SIG-M5 treated with dmso at 0.1 percent for 504 hours (cell line): ENCODE results near the gene SLC9A1.

Experiments
- DNase-seq: peaks from one replicate; lab custom pipeline; 2025; ENCODE audit not compliant: unreplicated experiment; lab: John Stamatoyannopoulos, UW

Gene SLC9A1

GRCh38 chr1:27106561-27107323 is 48.2 kb downstream of the SLC9A1 start:
- DNase-seq: no peak

DNA sequence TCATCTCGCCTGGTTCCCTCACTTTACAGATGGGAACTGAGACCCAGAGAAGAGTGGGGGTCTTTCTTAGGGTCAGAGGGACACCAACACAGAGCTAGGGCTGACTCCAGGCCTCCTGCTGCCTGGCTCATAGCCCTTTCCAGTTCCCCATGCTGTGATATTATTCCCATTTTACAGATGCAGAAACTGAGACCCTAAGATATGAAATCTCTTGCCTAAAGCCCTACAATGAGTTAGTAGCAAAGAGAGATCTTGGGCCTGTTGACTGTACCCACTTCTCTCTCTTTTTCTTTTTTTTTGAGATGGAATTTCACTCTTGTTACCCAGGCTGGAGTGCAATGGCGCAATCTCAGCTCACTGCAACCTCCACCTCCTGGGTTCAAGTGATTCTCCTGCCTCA is 49.9 kb downstream of the SLC9A1 start:
- no peak for DNase-seq

DNA sequence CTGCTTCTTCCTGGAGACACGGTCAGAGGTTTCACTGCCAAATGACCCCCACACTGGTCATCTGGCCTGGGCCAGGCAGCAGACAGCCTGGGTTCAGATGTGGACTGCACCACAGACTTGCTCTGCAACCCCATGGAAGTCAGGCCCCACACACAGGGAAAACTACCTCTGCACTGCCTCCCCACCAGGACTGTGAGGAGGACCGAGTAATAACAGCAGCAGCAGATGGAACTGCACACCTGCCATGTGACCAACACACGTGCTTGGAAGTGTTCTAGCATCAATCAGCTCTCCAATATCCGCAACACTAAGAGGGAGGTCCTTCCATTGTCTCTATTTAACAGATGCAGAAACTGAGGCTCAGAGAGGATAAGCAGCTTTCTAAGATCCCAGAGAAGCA is 51.4 kb downstream of the SLC9A1 start:
- DNase-seq: no peak

DNA sequence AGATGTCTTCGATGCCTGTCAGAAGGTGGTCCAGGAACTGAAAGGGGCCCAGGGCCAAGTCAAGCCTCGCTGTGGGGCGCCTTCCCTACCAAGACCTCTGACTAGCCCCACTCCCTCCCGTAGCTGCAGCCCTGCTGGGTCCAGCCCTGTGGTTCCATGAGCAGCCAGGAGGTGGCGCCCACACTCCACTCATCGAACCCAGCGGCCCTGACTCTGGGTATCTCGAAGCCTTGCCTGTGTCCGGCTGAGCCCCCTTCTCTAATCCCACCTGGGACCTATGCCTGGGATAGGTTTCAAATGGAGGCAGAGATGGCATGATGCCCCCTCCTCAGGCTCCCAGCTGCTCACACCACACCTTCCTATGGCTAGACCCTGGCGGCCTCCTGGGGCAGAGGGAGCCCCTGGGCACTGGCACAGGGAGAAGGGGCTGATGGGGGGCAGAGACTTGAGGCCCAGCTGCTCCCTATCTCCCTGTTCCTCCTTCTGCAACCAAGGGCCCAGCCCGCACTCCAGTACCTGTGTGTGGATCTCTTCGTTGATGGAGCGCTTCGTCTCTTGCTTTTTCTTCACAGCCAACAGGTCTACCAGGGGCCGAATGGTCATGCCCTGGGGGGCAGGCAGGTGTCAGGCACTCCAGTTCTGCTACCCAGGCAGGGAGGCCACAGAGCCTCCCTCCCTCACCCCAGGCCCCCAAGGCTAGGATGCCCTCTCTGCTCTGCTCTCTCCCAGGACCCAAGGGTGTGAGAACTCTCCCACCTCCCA is 52.0 kb downstream of the SLC9A1 start:
- peak; percentile 36 for DNase-seq

DNA sequence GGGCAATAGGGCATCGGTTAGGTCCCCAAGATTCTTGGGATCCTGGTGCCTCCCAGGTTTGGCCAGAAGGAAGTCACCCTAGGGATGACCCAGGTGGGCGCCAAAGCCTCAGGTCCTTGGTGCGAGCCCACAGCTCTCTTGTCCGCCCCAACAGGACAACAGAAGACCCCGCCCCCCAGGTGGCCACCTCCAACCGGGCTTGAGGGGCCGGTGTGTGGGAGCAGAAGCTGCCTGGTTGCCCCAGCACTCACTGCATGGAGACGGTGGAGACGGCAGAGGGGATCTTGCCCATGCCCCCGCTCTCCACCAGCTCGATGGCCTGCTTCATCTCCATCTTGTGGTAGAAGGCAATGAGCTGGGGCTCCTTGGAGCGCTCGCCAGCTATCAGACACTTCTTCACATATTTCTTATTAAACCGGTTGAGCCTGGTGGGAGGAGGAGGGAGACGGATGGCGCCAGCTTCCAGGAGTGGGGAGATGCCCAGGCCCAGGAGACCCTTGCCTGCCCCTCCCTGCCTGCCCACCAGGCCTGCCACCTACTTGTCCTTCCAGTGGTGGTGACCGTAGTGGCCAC is 52.7 kb downstream of the SLC9A1 start:
- no peak for DNase-seq

- no peak for DNase-seq
Observed at GRCh38 chr1:27101696-27102095, 53.2 kb downstream of the SLC9A1 start.

DNA sequence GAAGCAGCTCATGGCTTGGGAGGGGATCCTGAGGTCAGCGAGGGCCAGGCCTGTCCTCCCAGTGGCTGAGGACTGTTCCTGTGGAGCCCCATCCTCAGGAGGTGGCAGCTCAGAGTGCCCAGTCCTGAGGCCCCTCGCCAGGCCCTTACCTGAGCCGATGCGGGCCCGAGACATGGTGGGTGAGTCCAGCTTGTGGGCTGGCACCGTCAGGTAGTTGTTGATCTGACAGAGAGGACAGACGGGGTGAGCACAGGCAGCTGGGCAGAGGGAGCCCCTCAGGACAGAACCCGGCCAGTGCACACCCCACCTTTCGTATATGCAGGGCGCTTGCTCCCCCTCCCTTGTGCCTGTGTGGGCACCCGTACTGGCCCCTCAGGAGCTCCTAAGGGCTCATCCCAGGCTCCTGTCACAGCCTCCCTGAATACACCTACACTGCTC is 53.9 kb downstream of the SLC9A1 start:
- no peak for DNase-seq

DNA sequence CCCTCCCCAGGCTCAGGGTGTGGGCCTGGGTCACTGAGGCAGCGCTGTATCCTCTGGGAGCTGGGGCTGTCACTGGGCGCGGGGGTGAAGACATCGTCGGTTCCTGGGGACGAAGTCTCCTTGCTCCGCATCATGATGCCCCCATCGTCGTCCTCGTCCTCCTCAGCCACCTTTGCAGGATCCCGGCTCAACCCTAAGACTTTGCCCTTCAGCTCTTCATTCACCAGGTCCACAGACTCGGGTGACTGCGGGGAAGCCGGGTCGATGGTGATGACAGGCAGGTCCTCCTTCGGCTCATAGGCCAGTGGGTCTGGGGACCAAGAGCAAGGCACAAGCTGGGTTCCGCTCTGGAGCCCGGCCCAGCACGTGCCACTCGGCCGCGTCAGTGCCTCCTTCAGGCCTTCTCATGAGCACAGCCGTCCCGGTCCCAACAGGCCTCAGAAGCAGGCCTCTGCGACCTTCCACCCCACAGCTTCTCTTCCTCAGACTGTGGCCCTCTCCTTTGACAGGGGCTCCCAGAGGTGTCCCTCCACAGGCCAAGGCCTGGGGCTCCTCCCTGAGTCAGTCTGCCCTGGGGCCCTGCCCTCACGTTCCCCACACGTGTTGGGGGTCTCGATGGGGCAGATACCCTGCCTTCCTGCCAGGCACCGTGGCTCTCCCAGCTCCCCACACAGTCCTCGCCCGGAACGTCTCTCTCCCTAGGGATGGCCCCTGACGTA is 54.4 kb downstream of the SLC9A1 start:
- no peak for DNase-seq

DNA sequence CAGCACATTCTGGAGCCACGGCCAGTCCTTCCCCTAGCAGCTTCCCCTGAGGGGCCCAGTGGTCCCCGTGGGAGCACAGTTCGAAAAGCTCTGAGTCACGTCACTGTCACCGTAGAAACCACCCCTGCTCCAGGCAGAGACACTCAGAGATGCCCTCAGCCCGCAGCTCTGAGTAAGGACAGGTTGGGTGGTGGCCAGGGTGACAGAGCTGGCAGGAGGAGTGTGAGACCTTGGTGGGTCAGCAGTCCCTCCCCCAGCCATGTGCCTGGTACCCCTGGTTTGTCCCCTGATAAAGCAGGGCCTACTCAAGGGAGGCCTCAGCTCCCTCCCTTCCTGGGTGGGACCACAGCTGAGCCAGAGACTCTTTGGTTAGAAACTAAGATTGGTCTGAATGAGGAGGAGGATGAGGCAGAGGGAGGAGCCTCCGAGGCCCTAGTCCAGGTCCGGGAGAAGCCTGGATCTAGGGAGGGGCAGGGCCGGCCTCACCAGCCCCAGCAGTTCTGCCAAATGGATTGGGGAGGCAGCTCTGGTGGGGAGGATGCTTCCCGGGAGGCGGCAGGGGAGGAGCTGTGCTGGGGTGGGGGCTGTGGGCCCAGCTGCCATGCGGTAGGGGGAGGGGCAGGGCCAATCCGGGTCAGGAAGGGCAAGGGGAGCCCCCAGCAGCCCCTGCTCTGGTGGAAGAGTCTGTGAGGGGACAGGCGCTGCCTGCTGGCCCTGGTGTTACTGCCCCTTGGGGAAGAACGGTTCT is 55.2 kb downstream of the SLC9A1 start:
- no peak for DNase-seq

DNA sequence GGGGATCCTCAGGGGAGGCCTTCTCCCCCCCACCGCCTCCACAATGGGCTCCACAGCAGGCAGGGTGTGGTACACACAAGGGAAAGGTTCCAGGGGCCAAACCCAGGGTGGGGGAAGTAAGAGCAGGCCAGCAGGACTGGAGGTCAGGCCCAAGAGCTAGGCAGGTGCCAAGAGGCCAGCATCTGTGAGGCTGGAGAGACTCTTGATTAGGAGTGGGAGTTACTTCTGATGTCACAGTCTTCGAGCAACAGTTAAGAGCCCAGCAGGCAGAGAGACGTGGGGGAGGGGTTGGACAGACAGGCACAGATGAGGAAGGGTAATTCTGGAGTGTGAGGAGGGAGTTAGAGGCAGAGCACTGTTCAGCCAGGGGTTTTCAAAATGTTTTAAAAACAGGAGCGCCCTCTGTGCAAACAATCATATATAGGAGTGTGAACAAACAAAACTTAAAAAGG is 55.8 kb downstream of the SLC9A1 start:
- DNase-seq: peak; percentile 66

DNA sequence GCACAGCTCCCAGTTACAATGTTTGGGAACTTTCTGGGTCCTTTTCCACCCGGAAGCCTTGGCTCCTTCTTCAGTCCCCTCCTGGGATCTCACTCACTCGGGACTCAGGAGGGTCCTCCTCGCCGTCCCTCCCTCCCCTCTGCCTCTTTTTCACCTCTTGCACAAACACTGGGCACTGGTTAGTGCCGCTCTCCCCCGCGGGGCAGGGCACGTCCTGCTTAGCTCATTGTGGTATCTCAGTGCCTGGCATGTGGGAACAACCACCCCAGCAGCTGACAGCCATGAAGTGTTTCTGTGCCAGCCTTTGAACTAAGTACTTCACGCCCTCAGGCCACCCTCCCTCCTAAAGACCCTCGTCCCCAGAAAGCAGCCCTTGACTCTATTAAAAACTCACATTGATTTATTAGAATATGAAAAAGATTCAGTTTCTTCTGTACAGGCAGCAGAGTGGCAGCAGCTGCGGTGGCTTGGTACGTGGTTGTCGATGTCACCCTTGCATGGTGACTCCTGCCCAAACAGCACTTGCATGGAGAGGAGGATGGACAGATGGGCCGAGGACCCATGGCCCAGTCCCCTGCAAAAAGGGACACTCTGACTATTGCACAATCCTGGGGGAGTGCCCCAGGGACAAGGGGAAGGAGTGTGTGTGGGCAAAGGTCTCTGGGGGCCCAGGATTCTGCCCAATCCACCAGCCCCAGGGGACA is 56.3 kb downstream of the SLC9A1 start:
- no peak for DNase-seq

- peak; percentile 89 for DNase-seq
Observed at GRCh38 chr1:27097484-27097917, 57.4 kb downstream of the SLC9A1 start.

DNA sequence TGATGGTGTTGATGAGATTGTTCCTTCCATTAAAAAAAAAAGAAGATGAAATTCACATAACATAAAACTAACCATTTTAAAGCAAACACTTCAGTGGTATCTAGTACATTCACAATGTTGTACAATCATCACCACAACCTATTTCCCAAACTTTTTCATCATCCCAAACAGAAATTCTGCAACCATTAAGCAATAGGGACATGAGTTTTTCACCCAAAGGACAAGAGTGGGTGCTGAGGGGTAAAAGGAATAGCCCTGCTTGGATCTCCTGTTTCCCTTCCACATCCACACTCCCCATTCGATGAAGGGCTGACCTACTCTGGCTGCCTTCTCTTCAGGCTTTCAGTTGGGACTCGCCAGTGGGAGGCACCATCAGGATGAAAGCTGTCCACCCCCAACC is 59.3 kb downstream of the SLC9A1 start:
- no peak for DNase-seq

DNA sequence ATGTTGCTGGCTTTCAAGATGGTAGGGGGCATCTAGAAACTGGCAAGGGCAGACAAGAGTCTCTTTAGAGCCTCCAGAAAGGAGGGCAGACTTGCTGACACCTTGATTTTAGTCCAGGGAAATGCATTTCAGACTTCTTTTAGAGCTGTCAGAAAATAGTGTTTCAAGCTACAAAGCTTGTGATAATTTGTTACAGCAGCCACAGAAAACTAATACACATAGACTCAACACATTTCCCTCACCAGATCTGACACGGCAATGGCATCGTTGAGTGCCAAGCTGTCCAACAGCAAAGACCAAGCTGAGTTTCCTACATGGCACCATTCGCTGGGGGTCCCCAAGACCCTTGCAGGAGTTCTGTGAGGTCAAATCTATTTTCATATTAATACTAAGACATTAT is 62.0 kb downstream of the SLC9A1 start:
- no peak for DNase-seq

GRCh38 chr1:27090911-27091310 is 64.0 kb downstream of the SLC9A1 start:
- DNase-seq: no peak

- DNase-seq: no peak
Observed at GRCh38 chr1:27087371-27088220, 67.3 kb downstream of the SLC9A1 start.

DNA sequence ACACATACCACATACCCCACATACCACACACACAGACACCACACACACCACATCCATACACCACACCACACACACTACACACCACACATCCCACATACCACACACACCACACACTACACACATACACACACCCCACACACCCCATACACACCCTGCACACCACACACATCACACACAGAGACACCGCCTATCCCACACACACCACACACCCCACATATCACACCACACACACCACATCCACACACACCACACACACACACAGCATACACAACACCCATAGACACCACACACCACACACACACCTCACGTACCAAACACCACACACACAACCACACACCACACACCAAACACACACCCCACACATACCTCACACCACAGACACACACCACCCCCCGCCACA is 68.3 kb downstream of the SLC9A1 start:
- no peak for DNase-seq

- no peak for DNase-seq
Observed at GRCh38 chr1:27086026-27086425, 68.9 kb downstream of the SLC9A1 start.

DNA sequence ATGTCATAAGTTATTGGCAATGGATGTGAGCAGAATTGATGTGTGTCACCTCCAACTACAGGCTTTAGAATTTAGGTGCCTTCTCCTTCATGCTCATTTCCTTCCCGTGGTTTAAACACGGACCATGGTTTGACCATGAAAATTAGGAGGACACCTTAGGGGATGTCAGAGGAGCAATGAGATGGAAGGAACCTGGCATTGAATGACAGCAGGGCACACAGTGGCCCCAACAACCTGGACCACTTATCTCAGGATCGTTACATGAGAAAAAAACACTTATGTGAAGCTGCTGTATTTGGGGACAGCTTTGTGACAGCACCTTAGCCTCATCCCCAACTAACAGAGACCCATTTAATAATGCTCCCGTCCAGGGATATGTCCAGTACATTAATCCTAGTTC is 70.8 kb downstream of the SLC9A1 start:
- DNase-seq: no peak
